ENCODE results near the gene LRRC70.

Gene LRRC70

DNA sequence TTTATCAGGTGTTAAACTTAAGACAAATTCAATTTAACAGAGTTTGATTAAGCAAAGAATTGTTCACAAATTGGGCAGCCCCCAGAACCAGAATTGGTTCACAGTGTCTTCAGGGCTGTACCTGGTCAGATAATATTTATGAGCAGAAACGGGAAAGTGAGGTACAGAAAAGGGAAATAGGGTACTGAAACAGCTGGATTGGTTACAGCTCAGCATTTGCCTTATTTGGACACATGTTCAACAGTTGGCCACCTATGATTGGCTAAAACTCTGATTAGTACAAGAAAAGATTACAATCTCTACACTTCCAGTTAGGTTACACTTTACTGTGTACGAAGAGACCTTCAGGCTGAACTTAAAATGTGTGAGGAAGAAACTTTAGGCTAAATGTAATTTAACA is 18.7 kb downstream of the LRRC70 start:
- H3K36me3 ChIP-seq (ENCODE audit: control insufficient read depth in 5 of 5, insufficient read depth in 5 of 5, low read length in 5 of 5): peaks cover 3 to 16% (median 12%) of the 10 kb centered on the region in 5 donors
- no peak overlapping the region for H3K4me3 ChIP-seq (ENCODE audit: low read depth in 1 of 5, low read length in 5 of 5)
- H3K27me3 ChIP-seq (ENCODE audit: control insufficient read depth in 5 of 5, insufficient read depth in 4 of 5, low read length in 5 of 5): no peaks in the 10 kb centered on the region
- H3K4me1 ChIP-seq (ENCODE audit: control insufficient read depth in 5 of 5, insufficient read depth in 5 of 5, low read length in 5 of 5): no peaks in the 10 kb centered on the region
- H3K27ac ChIP-seq (ENCODE audit: low read depth, low read length): no peak overlapping the region
- no peaks in the 10 kb centered on the region for H3K9me3 ChIP-seq (ENCODE audit: control insufficient read depth in 5 of 5, low read length in 5 of 5)
- H3K9ac ChIP-seq (ENCODE audit: low read length in 5 of 5): no peak overlapping the region

DNA sequence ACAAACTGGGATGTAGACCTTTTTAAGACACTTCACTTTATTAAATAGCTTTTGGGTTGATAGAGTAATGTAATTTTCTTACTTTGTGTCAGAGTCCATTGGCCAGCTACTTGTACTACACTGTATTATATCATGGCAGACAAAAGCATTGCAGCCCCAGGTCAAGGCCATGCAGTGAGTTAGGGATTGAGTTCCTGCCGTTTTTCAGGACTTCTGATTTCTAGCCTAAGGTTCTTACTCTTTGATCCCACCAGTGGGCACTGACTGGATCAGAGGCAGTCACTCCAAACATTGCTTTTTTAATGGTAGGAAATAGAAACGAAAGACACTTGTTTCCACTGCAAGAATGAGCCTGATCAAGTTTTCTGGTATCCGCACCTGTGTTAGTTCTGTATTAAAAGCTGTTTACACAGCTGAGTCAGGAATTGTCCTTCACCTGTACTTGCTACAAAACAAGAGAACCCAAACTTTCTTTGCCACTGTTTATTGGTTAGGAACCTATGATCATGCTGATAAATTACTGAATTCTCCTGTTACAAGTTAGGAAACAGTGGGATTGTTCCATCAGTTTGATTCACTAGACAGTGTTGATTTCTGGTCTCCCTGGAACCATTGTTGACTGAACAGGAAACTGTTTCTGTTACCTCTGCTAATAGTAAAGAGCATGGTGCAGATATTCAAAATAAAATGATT is 22.1 kb downstream of the LRRC70 start:
- Histone ChIP-seq H3K27ac (ENCODE audit: low read depth, low read length) (no peak overlapping the region), H3K36me3 (ENCODE audit: control insufficient read depth in 5 of 5, insufficient read depth in 5 of 5, low read length in 5 of 5) (peaks cover 6 to 10% (median 8%) of the 10 kb centered on the region in 5 donors), H3K9ac (ENCODE audit: low read length in 5 of 5) (no peak overlapping the region), H3K4me1 (ENCODE audit: control insufficient read depth in 5 of 5, insufficient read depth in 5 of 5, low read length in 5 of 5) (no peaks in the 10 kb centered on the region), H3K9me3 (ENCODE audit: control insufficient read depth in 5 of 5, low read length in 5 of 5) (no peaks in the 10 kb centered on the region), H3K27me3 (ENCODE audit: control insufficient read depth in 5 of 5, insufficient read depth in 4 of 5, low read length in 5 of 5) (no peaks in the 10 kb centered on the region), H3K4me3 (ENCODE audit: low read depth in 1 of 5, low read length in 5 of 5) (no peak overlapping the region)

- H3K4me3 ChIP-seq (ENCODE audit: low read depth in 1 of 5, low read length in 5 of 5): no peak overlapping the region
- no peak overlapping the region for H3K9ac ChIP-seq (ENCODE audit: low read length in 5 of 5)
- no peaks in the 10 kb centered on the region for H3K9me3 ChIP-seq (ENCODE audit: control insufficient read depth in 5 of 5, low read length in 5 of 5)
- no peaks in the 10 kb centered on the region for H3K27me3 ChIP-seq (ENCODE audit: control insufficient read depth in 5 of 5, insufficient read depth in 4 of 5, low read length in 5 of 5)
- H3K36me3 ChIP-seq (ENCODE audit: control insufficient read depth in 5 of 5, insufficient read depth in 5 of 5, low read length in 5 of 5): peaks cover 6 to 13% (median 10%) of the 10 kb centered on the region in 5 donors
- no peak overlapping the region for H3K27ac ChIP-seq (ENCODE audit: low read depth, low read length)
- no peaks in the 10 kb centered on the region for H3K4me1 ChIP-seq (ENCODE audit: control insufficient read depth in 5 of 5, insufficient read depth in 5 of 5, low read length in 5 of 5)
These were observed 25.3 kb downstream of the LRRC70 start for GRCh38 chr5:62603934-62604333.

DNA sequence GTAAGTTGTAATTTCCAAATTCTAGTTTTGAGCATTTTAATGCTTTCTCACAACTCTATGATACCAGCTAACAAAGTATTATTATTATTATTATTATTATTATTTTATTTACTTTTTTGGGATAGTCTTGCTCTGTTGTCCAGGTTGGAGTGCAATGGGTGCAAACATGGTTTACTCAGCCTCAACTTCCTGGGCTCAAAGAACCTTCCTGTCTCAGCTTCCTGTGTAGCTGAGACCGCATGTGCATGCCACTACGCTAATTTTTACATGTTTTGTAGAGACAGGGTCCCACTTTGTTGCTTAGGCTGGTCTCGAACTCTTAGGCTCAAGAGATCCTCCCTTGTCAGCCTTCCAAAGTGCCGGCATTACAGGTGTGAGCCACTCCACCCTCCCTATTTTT is 27.0 kb downstream of the LRRC70 start:
- no peak overlapping the region for H3K9ac ChIP-seq (ENCODE audit: low read length in 5 of 5)
- H3K9me3 ChIP-seq (ENCODE audit: control insufficient read depth in 5 of 5, low read length in 5 of 5): no peaks in the 10 kb centered on the region
- H3K27me3 ChIP-seq (ENCODE audit: control insufficient read depth in 5 of 5, insufficient read depth in 4 of 5, low read length in 5 of 5): no peaks in the 10 kb centered on the region
- H3K36me3 ChIP-seq (ENCODE audit: control insufficient read depth in 5 of 5, insufficient read depth in 5 of 5, low read length in 5 of 5): peaks cover 10 to 22% (median 11%) of the 10 kb centered on the region in 5 donors
- no peaks in the 10 kb centered on the region for H3K4me1 ChIP-seq (ENCODE audit: control insufficient read depth in 5 of 5, insufficient read depth in 5 of 5, low read length in 5 of 5)
- no peak overlapping the region for H3K27ac ChIP-seq (ENCODE audit: low read depth, low read length)
- no peak overlapping the region for H3K4me3 ChIP-seq (ENCODE audit: low read depth in 1 of 5, low read length in 5 of 5)

- no peak overlapping the region for H3K27ac ChIP-seq (ENCODE audit: low read depth, low read length)
- H3K36me3 ChIP-seq (ENCODE audit: control insufficient read depth in 5 of 5, insufficient read depth in 5 of 5, low read length in 5 of 5): peaks cover 10 to 22% (median 11%) of the 10 kb centered on the region in 5 donors
- H3K9ac ChIP-seq (ENCODE audit: low read length in 5 of 5): no peak overlapping the region
- H3K27me3 ChIP-seq (ENCODE audit: control insufficient read depth in 5 of 5, insufficient read depth in 4 of 5, low read length in 5 of 5): no peaks in the 10 kb centered on the region
- H3K9me3 ChIP-seq (ENCODE audit: control insufficient read depth in 5 of 5, low read length in 5 of 5): no peaks in the 10 kb centered on the region
- no peak overlapping the region for H3K4me3 ChIP-seq (ENCODE audit: low read depth in 1 of 5, low read length in 5 of 5)
- H3K4me1 ChIP-seq (ENCODE audit: control insufficient read depth in 5 of 5, insufficient read depth in 5 of 5, low read length in 5 of 5): no peaks in the 10 kb centered on the region
These were observed 28.3 kb downstream of the LRRC70 start for GRCh38 chr5:62606878-62607277.

DNA sequence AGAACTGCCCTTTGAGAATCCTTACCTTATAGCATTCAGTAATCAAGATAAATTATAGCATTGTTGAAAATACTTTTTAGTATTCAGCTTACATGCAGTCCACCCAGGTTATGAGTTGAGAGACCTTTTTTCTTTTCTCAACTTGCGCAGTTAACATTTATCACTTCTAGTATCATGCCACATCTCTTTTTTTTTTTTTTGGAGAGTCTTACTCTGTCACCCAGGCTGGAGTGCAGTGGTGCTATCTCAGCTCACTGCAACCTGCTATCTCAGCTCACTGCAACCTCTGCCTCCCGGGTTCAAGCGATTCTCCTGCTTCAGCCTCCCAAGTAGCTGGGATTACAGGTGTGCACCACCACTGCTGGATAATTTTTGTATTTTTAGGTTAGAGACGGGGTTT is 29.0 kb downstream of the LRRC70 start:
- no peak overlapping the region for H3K9ac ChIP-seq (ENCODE audit: low read length in 5 of 5)
- no peaks in the 10 kb centered on the region for H3K9me3 ChIP-seq (ENCODE audit: control insufficient read depth in 5 of 5, low read length in 5 of 5)
- H3K36me3 ChIP-seq (ENCODE audit: control insufficient read depth in 5 of 5, insufficient read depth in 5 of 5, low read length in 5 of 5): peaks cover 7 to 22% (median 11%) of the 10 kb centered on the region in 5 donors
- H3K27ac ChIP-seq (ENCODE audit: low read depth, low read length): no peak overlapping the region
- no peaks in the 10 kb centered on the region for H3K27me3 ChIP-seq (ENCODE audit: control insufficient read depth in 5 of 5, insufficient read depth in 4 of 5, low read length in 5 of 5)
- H3K4me3 ChIP-seq (ENCODE audit: low read depth in 1 of 5, low read length in 5 of 5): no peak overlapping the region
- no peaks in the 10 kb centered on the region for H3K4me1 ChIP-seq (ENCODE audit: control insufficient read depth in 5 of 5, insufficient read depth in 5 of 5, low read length in 5 of 5)

DNA sequence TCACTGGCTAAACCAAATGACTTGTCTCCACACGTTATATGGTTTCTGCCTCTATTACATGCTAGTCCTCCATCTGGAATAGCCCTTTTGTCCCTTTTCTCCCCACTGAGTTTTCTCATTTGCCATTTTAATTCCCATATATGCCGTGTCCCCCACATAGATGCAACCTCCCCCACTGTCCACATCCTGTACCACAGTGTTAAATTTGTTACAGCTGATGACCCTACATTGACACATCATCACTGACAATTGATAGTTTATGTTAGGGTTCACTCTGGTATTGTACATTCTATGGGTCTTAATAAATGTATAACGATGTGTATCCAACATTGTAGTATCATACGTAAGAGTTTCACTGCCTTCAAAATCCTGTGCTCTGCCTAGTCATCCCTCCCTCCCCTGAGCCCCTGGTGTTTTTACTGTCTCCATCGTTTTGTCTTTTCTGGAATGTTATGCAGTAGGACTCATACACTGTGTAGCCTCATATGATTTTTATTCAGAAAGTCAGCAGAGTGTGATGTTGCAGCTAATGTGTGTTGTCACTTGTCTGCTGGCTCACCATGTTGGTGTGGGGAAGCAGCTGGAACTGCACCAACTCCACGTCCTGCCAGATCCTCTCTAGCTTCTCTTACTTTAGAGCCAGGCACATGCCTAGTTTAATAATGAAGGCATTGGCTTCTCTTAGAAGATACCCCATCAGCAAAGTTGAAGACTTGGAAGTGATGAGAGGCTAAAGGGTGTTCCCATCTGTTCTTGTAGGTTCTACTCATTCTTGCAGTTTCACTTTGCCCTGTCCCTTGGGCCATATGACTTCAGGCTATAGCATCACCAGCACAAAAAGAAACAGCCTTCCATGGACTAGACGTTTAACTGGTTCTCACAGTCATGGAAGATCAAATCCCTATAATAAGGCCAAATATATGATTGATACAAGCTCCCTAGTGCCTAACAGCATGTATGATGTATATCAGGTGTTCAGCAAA is 30.2 kb downstream of the LRRC70 start:
- H3K36me3 ChIP-seq (ENCODE audit: control insufficient read depth in 5 of 5, insufficient read depth in 5 of 5, low read length in 5 of 5): peaks cover 2 to 16% (median 6%) of the 10 kb centered on the region in 5 donors
- H3K9ac ChIP-seq (ENCODE audit: low read length in 5 of 5): no peak overlapping the region
- H3K9me3 ChIP-seq (ENCODE audit: control insufficient read depth in 5 of 5, low read length in 5 of 5): no peaks in the 10 kb centered on the region
- H3K27ac ChIP-seq (ENCODE audit: low read depth, low read length): no peak overlapping the region
- no peaks in the 10 kb centered on the region for H3K27me3 ChIP-seq (ENCODE audit: control insufficient read depth in 5 of 5, insufficient read depth in 4 of 5, low read length in 5 of 5)
- H3K4me3 ChIP-seq (ENCODE audit: low read depth in 1 of 5, low read length in 5 of 5): no peak overlapping the region
- H3K4me1 ChIP-seq (ENCODE audit: control insufficient read depth in 5 of 5, insufficient read depth in 5 of 5, low read length in 5 of 5): no peaks in the 10 kb centered on the region

DNA sequence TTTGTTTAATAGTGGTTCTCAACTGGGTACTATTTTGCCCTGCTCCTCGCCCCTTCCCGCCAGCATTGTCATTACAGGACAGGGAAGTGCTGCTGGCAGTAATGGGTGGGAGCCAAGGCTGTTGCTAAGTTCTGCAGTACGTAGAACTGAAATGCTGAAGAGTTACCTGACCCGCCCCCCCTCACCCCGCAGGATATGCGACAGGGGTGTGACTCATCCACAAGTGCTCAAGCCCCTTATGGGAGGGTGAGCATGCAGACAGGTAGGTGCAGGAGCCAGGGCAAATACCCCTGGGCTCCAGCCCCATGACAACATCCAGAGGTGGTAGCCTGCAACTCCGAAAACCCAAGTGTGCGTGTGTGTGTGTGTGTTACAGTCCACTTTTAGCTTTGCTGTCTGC is 35.7 kb downstream of the LRRC70 start:
- no peak overlapping the region for H3K27ac ChIP-seq (ENCODE audit: low read depth, low read length)
- H3K4me3 ChIP-seq (ENCODE audit: low read depth in 1 of 5, low read length in 5 of 5): no peak overlapping the region
- no peaks in the 10 kb centered on the region for H3K27me3 ChIP-seq (ENCODE audit: control insufficient read depth in 5 of 5, insufficient read depth in 4 of 5, low read length in 5 of 5)
- no peaks in the 10 kb centered on the region for H3K4me1 ChIP-seq (ENCODE audit: control insufficient read depth in 5 of 5, insufficient read depth in 5 of 5, low read length in 5 of 5)
- H3K9me3 ChIP-seq (ENCODE audit: control insufficient read depth in 5 of 5, low read length in 5 of 5): peaks cover 0 to 5% (median 0%) of the 10 kb centered on the region in 5 donors
- H3K36me3 ChIP-seq (ENCODE audit: control insufficient read depth in 5 of 5, insufficient read depth in 5 of 5, low read length in 5 of 5): peaks cover 0 to 12% (median 10%) of the 10 kb centered on the region in 5 donors
- H3K9ac ChIP-seq (ENCODE audit: low read length in 5 of 5): no peak overlapping the region

DNA sequence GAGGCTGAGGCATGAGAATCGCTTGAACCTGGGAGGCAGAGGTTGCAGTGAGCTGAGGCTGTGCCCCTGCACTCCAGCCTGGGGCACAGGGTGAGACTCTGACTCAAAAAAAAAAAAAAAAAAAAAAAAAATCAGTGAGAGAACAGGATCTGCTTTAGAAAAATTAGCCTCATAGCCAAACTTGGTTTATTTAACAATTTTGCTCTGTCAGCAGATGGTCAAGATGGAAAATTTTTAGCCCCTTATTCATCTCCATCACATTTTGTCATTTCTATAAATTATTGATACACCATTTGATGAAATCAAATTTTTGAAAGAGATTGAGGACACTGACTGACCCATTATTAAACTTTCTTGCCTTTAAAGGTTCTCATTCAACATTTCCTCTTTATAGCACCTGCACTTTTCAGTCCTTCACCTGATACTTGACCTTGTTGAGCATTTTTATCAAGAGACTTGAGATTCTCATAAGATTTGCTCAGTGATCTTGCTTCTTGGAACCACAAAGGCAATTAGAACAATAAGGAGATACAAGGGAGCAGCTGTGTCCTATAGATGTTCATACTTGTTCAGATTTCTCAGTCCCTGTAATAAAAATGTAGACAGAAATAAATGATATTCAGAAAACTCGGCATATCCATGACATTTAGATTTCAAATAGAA is 38.1 kb downstream of the LRRC70 start:
- no peaks in the 10 kb centered on the region for H3K27me3 ChIP-seq (ENCODE audit: control insufficient read depth in 5 of 5, insufficient read depth in 4 of 5, low read length in 5 of 5)

More for the DNA sequence above, 38.1 kb downstream of the LRRC70 start:
- no peak overlapping the region for H3K4me3 ChIP-seq (ENCODE audit: low read depth in 1 of 5, low read length in 5 of 5)
- H3K36me3 ChIP-seq (ENCODE audit: control insufficient read depth in 5 of 5, insufficient read depth in 5 of 5, low read length in 5 of 5): peaks cover 0 to 6% (median 5%) of the 10 kb centered on the region in 5 donors
- H3K9ac ChIP-seq (ENCODE audit: low read length in 5 of 5): no peak overlapping the region
- H3K27ac ChIP-seq (ENCODE audit: low read depth, low read length): no peak overlapping the region
- no peaks in the 10 kb centered on the region for H3K4me1 ChIP-seq (ENCODE audit: control insufficient read depth in 5 of 5, insufficient read depth in 5 of 5, low read length in 5 of 5)
- peaks cover 0 to 5% (median 0%) of the 10 kb centered on the region in 5 donors for H3K9me3 ChIP-seq (ENCODE audit: control insufficient read depth in 5 of 5, low read length in 5 of 5)
